HG02870 (cell line): ENCODE results near the gene FBXL20.
"Not testable (repeated sequence)": the region's sequence is repeated elsewhere in the genome, so short reads cannot be mapped to it uniquely, and the experiment has no call there.

Experiments
- ATAC-seq: cut with Tn5 transposase; IDR thresholded peaks from one replicate; pipeline ENCODE4 v1.9.1; 2021; ENCODE audit warnings: mild to moderate bottlenecking, moderate library complexity; ENCODE audit not compliant: unreplicated experiment

The FBXL20 gene

DNA sequence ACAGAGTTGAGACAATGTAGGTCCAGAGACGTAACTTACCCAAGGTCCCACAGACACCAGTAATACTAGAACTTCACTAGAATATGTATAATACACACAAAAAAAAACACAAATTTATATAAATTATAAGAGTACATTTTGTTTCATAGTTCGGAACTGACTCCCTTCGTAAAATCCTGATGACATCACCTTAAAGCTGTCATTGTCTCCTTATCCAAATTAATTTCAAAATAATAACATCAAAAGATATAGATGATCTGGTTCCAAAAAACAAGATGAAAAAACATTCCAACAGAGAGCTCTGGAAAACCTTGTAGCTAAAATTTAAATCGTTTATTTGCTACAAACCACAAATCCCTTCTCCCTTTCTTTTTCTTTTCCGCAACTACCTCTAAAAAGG lies 10.0 kb downstream of the FBXL20 start:
- no peak for ATAC-seq

DNA sequence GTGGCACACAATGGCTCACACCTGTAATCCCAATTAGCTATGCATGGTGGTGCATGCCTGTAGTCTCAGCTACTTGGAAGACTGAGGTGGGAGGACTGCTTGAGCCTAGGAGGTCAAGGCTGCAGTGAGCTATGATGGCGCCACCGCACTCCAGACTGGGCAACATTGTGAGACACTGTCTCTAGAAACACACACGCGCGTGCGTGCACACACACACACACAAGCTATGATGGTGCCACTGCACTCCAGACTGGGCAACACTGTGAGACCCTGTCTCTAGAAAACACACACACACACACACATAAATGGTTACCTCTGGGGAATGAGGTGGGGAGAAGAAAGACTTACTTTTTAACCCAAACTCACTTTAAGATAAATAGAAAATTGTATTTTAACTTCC lies 16.4 kb downstream of the FBXL20 start:
- ATAC-seq = no peak

DNA sequence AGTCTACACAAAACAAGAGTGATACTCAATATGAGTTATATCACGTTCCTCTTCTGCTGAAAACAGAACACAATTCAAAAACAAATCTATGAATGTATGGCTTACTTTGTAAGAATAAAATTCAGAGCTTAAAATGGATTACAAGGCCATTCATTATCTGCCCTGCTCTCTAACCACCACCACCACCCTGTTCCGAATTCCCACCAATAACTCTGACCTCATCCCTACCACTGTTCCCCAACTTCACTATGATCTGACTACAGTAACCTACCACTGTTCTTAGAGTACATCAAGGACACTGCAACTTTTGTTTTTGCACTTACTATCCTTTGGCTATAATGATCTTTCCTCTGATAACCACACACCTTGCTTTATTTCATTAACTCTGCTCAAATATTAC lies 21.3 kb downstream of the FBXL20 start:
- ATAC-seq = no peak

DNA sequence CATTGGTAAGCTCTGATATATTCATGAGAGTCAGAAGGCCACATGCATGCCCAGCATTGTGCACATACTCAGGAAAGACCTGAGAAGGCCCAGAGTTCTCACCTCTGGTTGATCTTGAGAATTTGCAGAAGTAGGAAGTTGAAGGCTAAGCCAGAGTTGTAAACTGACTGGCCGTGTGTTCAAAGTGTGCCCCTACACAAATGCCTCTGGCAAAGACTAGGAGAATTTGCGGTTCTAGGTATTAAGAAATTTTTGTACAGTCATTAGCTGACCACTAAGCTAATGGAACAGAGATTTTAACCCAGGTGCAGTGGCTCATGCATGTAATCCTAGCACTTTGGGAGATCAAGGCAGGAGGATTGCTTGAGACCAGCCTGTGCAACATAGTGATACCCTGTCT lies 25.0 kb downstream of the FBXL20 start:
- no peak for ATAC-seq

DNA sequence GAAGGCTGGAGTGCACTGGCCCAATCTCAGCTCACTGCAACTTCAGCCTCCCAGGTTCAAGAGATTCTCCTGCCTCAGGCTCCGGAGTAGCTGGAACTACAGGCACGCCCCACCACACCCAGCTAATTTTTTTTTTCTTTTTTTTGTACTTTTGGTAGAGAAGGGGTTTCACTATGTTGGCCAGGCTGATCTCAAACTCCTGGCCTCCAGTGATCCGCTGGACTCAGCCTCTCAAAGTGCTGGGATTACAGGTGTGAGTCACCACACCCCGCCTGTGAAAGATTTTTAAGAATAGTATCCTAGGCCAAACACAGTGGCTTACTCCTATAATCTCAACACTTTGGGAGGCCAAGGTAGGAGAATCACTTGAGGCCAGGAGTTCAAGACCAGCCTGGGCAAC lies 33.6 kb downstream of the FBXL20 start:
- not testable (repeated sequence) for ATAC-seq

DNA sequence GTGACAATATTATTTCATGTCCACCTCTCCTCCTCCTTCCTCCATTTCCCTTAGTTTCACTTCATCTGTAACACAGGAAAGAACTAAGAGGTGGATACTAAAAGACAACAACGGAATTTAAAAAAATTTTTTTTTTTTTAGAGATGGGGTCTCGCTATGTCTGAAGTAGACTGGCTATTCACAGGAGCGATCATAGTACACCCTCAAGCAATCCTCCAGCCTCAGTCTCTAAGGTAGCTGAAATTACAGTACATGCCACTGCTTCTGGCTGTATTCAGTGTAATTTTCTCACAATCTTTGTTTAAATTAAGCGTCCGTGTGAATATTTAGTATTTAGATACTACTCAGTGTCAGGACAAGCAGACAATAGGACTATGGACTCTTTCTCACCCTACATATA lies 35.6 kb downstream of the FBXL20 start:
- no peak for ATAC-seq

DNA sequence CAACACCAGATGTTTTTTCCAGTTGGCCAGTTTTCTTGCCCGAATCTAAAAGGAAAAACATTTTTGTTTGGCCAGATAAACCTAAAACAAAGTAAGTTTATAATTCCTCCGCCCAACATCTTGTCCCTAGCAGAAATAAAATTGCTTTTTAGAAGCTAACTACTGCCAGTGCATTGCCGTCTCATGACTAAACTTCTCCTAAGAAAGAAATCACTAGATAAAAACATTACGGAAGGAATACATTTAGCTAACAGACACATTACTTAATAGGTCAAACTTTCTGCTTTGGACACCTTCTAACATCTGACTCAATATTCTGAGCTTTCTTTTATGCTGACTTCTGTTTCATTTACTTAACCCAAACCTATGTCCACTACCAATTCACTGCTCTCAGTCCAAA lies 36.2 kb downstream of the FBXL20 start:
- ATAC-seq = no peak

DNA sequence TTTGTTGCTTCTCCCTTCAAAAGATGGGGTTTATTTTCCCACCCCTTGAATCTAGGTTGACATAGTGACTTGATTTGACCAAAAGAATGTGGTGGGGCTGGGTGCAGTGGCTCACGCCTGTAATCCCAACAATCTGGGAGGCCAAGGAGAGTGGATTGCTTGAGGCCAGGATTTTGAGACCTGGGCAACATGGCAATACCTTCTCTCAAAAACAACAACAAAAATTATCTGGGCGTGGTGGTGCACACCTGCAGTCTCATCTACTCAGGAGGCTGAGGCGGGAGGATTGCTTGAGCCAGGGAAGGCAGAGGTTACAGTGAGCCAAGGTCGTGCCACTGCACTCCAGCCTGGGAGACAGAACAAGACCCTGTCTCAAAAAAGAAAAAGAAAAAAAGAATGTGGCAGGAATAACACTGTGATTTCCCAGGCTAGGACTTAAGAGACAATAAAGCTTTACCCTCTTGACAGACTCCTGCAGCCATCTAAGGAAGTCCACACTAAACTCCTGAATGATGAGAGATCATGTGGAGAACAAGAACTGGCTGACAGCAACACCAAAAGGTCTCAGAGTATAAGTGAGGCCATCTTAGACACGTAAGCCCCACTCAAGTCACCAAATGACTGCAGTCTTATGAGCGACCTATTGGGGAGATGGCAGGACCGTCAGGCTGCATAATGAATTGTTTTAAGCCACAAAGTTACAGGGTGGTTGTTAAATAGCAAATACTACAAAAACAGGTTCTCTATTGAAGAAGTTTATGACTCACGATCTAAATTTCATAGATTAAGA lies 37.0 kb downstream of the FBXL20 start:
- ATAC-seq = no peak

DNA sequence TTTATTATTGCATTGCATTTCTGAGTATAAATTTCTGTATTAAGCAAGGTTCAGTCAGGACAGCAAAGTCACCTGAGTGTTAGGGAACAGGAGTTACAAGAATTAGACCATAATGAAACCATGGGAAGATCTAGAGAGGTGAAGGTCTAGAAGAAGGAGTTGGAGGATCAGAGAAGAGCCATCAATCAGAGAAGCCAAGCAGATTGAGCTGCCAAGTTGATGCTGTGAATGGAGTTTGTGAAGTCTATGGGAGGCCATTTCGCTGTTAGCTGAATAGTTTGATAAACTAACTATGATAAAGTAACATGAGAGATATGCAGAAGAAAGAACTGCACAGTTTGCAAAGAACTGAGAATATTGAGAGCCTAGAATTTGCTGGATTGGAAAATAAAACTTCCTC lies 40.4 kb downstream of the FBXL20 start:
- ATAC-seq = no peak

DNA sequence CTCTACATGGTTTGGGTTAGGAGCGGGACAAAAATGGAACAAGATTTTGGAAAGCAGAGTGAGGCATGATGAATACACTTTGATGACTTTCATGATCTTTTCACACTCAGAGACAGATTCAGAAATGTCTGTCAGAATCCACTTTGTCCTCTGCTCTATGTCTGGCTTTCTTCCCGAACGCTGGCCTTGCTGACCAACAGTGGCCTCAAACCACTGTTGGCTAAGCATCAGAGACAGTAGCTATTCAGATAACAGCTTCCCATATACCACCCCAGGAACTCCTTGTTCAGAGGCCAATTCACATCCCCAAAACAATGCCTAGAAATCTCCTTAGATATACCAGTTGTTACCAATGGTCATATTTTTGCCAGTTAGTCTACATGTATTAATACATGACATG lies 40.9 kb downstream of the FBXL20 start:
- no peak for ATAC-seq

DNA sequence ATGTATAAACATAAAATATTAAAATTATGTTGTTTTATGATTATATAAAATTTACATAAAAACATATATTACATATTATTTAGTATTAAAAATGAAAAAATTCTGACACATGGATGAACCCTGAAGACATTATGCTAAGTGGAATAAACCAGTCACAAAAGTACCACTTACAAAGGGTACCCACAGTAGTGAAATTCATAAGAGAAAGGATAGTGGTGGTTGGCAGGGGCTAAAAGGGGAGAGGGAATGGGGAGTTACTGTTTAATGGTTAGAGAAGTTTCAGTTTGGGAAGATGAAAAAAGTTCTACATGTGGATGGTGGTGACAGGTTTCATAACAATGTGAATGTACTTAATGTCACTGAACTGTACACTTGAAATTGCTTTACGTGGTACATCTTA lies 41.4 kb downstream of the FBXL20 start:
- no peak for ATAC-seq

DNA sequence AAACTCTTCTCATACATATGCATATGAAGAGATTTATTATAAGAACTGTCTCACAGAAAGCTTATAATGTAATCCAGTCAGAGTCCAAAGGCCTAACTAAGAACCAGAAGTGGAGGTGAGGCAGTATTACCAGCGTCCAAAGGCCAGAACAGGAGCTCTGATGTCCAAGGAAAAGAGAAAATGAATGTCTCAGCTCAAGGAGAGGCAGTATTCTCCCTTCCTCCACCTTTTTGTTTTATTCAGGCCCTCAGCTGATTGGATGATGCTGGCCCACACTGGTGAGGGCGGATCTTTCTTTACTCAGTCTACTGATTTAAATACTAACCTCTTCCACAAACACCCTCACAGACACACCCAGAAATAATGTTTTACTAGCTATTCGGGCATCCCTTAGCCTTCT lies 43.4 kb downstream of the FBXL20 start:
- no peak for ATAC-seq

DNA sequence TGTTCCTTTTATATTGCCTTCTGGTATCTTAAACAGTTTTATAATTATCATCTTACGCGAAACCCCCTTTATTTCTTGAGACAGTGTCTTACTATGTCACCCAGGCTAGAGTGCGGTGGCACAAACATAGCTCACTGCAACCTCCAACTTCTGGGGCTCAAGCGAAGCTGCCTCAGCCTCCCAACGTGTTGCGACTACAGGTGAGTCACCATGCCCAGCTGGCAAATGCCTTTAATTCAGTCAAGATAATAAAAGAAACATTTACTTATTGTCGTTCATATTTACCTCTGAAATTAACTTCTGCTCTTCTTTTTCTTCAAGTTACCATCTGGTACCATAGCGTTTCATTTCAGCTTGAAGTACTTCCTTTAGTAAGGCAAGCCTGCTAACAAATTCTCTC lies 43.9 kb downstream of the FBXL20 start:
- ATAC-seq = no peak

DNA sequence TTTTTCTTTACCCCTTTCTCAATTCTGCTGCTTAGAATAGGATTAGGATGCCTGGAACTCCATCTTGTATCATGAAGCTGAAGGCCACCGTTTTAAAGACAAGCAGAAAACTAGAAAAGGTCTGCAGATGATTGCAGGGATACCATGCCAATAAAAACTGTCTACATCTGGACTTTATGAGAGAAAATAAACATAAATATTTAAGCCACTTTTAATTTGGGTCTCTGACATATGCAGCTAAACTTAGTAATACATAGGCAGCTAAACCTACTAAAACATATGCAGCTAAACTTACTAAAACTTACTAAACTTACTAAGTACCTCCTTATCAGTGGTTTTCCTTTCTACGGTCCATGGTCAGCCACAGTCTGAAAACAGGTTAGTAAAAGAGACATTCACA lies 48.4 kb downstream of the FBXL20 start:
- ATAC-seq = no peak

DNA sequence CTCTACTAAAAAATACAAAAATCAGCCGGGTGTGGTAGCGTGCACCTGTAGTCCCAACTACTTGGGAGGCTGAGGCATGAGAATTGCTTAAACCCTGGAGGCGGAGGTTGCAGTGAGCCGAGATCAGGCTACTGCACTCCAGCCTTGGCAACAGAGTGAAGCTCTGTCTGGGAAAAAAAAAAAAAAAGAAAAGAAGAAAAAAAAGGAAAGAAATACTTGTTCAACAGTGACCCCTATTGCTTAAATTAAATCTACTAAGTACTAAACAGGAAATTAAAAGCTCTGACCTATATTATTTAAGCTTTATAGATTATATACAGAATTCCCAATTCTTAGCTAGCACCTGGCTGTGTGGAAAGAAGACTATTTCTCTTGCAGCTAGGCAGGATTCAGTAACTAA lies 48.9 kb downstream of the FBXL20 start:
- no peak for ATAC-seq

DNA sequence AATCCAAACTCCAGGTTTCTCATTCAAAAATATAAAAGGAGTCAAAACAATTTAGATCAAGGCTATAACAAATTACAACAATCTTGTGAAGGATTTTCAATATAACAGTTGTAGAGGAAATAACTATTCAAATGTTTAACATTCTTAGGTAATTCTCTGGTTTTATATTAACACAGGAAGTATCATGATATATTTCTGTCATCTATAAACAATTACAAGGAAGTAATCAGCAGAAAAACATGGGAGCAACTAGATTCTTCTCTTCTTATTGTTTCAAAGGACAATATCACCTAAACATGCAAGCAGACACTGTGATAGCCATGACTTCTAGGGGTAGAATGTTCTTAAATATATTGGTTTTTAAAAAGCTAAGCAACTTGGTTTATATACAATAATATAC lies 49.9 kb downstream of the FBXL20 start:
- no peak for ATAC-seq

DNA sequence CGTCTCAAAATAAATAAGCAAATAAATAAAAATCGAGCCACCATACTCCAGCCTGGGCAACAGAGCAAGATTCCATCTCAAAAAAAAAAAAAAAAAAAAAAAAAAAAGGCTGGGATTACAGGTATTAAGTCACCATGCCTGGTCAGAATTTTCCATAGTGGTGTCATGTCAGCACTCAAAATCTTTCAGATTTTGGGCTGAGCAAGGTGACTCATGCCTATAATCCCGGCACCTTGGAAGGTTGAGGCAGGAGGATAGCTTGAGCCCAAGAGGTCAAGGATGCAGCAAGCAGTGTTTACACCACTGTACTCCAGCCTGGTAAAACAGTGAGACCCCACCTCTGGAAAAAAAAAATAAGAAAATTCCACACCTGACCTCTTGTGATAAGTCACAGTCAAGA lies 52.2 kb downstream of the FBXL20 start:
- ATAC-seq = no peak

DNA sequence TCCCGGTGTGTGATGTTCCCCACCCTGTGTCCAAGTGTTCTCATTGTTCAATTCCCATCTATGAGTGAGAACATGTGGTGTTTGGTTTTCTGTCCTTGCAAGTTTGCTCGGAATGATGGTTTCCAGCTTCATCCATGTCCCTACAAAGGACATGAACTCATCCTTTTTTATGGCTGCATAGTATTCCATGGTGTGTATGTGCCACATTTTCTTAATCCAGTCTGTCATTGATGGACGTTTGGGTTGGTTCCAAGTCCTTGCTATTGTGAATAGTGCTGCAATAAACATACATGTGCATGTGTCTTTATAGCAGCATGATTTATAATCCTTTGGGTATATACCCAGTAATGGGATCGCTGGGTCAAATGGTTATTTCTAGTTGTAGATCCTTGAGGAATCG lies 54.6 kb downstream of the FBXL20 start:
- ATAC-seq = not testable (repeated sequence)

DNA sequence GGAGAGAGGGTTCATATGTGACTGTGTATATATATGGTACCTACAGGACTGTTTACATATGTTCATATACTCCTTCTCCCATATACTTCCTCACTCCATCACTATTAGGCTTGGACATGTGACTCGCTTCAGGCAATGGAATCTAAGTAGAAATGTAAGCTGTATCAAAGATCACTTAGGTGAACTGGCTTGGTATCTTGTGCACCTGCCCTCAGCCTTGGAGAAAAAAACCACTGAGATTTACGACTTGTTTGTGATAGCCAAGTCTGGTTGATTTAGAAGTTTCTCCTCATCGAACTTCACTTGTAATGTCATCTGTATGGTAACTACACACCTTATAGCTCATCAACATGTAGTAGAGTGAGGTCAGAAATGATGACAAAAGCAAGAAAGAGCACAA lies 59.9 kb downstream of the FBXL20 start:
- no peak for ATAC-seq

DNA sequence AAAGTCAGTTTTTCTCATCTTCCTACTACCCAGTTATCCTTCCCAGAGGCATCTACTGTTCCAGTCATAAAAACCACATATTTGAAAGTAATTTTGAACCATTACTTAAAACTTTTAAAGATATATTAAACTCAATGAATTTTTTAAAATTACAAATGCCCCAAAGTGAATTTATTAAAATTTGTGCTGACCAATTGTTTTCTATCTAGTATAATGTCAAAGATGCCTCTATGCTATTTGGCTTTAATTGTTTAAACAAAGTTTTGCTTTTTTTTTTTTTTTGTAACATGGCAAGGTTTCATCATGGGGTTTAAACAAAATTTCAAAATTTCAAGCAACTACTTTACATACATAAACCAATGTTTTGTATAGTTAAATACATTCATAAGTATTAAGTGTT lies 60.7 kb downstream of the FBXL20 start:
- ATAC-seq = no peak

DNA sequence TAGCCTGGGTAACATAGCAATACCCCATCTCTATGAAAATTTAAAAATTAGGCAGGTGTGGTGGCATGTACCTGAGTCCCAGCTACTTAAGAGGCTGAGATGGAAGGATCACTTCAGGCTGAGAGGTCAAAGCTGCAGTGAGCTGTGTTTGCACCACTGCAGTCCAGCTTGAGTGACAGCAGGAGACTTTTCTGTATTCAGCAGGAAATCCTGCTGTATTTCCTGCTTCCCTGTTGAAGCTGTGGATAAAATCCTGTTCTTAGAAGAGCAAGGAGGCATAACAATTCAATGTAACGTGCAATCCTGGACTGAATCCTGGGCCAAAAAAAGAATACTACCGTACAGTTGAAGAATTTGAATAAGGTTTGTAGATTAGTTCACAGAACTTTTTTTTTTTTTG lies 62.2 kb downstream of the FBXL20 start:
- ATAC-seq = no peak

DNA sequence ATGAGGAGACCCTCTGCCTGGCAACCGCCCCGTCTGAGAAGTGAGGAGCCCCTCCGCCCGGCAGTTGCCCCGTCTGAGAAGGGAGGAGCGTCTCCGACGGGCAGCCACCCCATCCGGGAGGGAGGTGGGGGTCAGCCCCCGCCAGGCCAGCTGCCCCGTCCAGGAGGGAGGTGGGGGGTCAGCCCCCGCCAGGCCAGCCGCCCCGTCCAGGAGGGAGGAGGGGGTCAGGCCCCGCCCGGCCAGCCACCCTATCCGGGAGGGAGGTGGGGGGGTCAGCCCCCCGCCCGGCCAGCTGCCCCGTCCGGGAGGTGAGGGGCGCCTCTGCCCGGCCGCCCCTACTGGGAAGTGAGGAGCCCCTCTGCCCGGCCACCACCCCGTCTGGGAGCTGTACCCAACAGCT lies 63.8 kb downstream of the FBXL20 start:
- not testable (repeated sequence) for ATAC-seq

DNA sequence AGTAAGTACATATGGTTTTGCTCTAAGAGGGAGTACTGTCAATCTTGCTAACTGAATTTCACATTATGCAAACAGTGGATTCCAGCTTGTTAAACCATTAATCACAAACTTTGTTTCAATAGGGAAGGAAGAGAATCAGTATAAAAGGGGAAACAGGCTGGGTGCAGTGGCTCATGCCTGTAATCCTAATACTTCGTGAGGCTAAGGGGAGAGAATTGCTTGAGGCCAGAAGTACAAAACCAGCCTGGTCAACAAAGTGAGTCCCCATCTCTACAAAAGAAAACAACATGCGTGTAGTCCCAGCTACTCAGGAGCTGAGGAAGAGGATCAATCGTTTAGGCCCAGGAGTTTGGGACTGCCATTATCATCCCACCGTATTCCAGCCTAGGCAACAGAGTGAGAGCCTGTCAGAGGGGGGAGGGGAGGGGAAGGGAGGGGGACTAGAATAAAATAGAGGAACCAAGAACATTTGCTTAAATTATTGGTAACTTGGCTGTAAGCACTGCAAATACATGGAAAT lies 65.7 kb downstream of the FBXL20 start:
- ATAC-seq = no peak
